MM.1S (cell line): Measurements from ENCODE around the gene HOXB2.
A peak's percentile ranks its signal among the peaks of the same experiment; 100 is the strongest.

Experiments used
- DNase-seq: peaks from one replicate; pipeline ENCODE4 v3.0.0-alpha.2; 2015
- H2AFZ ChIP-seq: fragments of 300-600 bp; sonication (generic); 2 replicates; pipeline ENCODE4 v1.6.0; 2016; ENCODE audit warnings: antibody characterized with exemption, low read length
- H3F3A ChIP-seq: fragments of 300-600 bp; sonication (generic); 2 replicates; pipeline ENCODE4 v1.6.1; 2016; ENCODE audit warnings: mild to moderate bottlenecking, antibody characterized with exemption, low read length, moderate library complexity, mixed read lengths; ENCODE audit not compliant: insufficient read depth
- H3K27ac ChIP-seq: fragments of 300-600 bp; sonication (generic); 2 replicates; pipeline ENCODE4 v1.5.1; 2016; ENCODE audit warnings: mild to moderate bottlenecking, low read length
- H3K27me3 ChIP-seq: fragments of 300-600 bp; sonication (generic); replicated peaks from 2 replicates; pipeline ENCODE4 v1.6.0; 2016; ENCODE audit warnings: low read length; ENCODE audit not compliant: insufficient read depth
- H3K36me3 ChIP-seq: fragments of 300-600 bp; sonication (generic); replicated peaks from 2 replicates; pipeline ENCODE4 v1.6.1; 2016; ENCODE audit warnings: mild to moderate bottlenecking, low read length, mixed read lengths; ENCODE audit not compliant: insufficient read depth
- H3K4me1 ChIP-seq: fragments of 300-600 bp; sonication (generic); 2 replicates; pipeline ENCODE4 v1.6.1; 2016; ENCODE audit warnings: low read length, mixed read lengths
- H3K4me2 ChIP-seq: fragments of 300-600 bp; sonication (generic); 2 replicates; pipeline ENCODE4 v1.6.0; 2016; ENCODE audit warnings: low read depth, low read length
- H3K4me3 ChIP-seq: fragments of 300-600 bp; sonication (generic); 2 replicates; pipeline ENCODE4 v1.5.1; 2016; ENCODE audit warnings: low read length, mixed read lengths
- H3K79me2 ChIP-seq: fragments of 300-600 bp; sonication (generic); 2 replicates; pipeline ENCODE4 v1.6.1; 2016; ENCODE audit warnings: mixed run types, low read length, mixed read lengths
- H3K9ac ChIP-seq: fragments of 300-600 bp; sonication (generic); 2 replicates; pipeline ENCODE4 v1.6.1; 2016; ENCODE audit warnings: low read length, mixed read lengths
- H3K9me2 ChIP-seq: fragments of 300-600 bp; sonication (generic); replicated peaks from 2 replicates; pipeline ENCODE4 v1.6.1; 2016; ENCODE audit warnings: mild to moderate bottlenecking, low read length, mixed read lengths; ENCODE audit not compliant: insufficient read depth
- H3K9me3 ChIP-seq: fragments of 300-600 bp; sonication (generic); replicated peaks from 2 replicates; pipeline ENCODE4 v1.6.1; 2016; ENCODE audit warnings: mild to moderate bottlenecking, low read length, mixed read lengths; ENCODE audit not compliant: insufficient read depth
- H4K20me1 ChIP-seq: fragments of 300-600 bp; sonication (generic); 2 replicates; pipeline ENCODE4 v1.6.1; 2016; ENCODE audit warnings: mild to moderate bottlenecking, low read length, moderate library complexity, mixed read lengths; ENCODE audit not compliant: insufficient read depth
- CTCF ChIP-seq: fragments of 300-600 bp; sonication (generic); IDR thresholded peaks from 2 replicates; pipeline ENCODE4 v1.5.1; 2016; ENCODE audit warnings: antibody characterized with exemption, low read length, mixed read lengths
- EZH2 ChIP-seq: fragments of 300-600 bp; sonication (generic); optimal IDR thresholded peaks from 2 replicates; pipeline ENCODE3; 2017; ENCODE audit warnings: low read depth, mild to moderate bottlenecking, antibody characterized with exemption, low read length, mixed read lengths
- EZH2phosphoT487 ChIP-seq: fragments of 300-600 bp; sonication (generic); IDR thresholded peaks from 2 replicates; pipeline ENCODE4 v1.6.1; 2018; ENCODE audit warnings: antibody characterized with exemption, low read length

HOXB2 gene

DNA sequence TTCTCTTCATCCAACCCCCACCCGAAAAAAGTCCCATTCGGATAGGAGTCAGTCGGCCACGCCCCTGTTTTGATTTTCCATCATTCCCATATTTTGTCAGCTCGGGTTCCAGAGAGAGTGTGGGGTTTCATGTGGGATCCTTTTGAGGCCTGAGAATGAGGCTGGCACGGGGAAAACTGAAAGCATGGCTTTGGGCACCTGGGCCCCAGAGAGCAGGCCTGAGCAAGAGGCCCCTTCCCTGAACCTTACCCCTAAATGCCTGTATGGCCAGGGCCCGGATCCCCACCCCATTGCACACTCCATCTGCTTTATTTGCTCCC lies 37.8 kb upstream of the HOXB2 start:
- Histone ChIP-seq H3K4me2 (0 out of 2 replicates have a peak overlapping the region, but pooled peaks have one; percentile 63), H3K27ac (no peak overlapping the region), H3K36me3 (no peaks in the 10 kb centered on the region), H3K9me2 (no peaks in the 10 kb centered on the region), H3K27me3 (no peaks in the 10 kb centered on the region), H3K79me2 (peaks cover under 1% of the 10 kb centered on the region; the same call in 1 of the 2 replicates), H3K4me3 (no peak overlapping the region), H3K4me1 (peaks cover 6% of the 10 kb centered on the region), H4K20me1 (no peaks in the 10 kb centered on the region), H3K9ac (no peak overlapping the region), H2AFZ (no peak overlapping the region), H3K9me3 (no peaks in the 10 kb centered on the region), H3F3A (no peaks in the 10 kb centered on the region)
- DNase-seq, result no peak
- TF ChIP-seq EZH2phosphoT487, result no peak
- TF ChIP-seq EZH2, result no peak
- no peak for TF ChIP-seq CTCF

GRCh38 chr17:48579760-48580554 lies 35.0 kb upstream of the HOXB2 start:
- Histone ChIP-seq H2AFZ (no peak overlapping the region), H3K27me3 (no peaks in the 10 kb centered on the region), H3K27ac (no peak overlapping the region), H3F3A (no peaks in the 10 kb centered on the region), H3K79me2 (peaks cover 12% of the 10 kb centered on the region), H3K4me3 (no peak overlapping the region), H3K9me3 (no peaks in the 10 kb centered on the region), H4K20me1 (no peaks in the 10 kb centered on the region), H3K9me2 (no peaks in the 10 kb centered on the region), H3K4me2 (no peak overlapping the region), H3K9ac (no peak overlapping the region), H3K4me1 (peaks cover 8% of the 10 kb centered on the region), H3K36me3 (no peaks in the 10 kb centered on the region)
- TF ChIP-seq EZH2 (no peak), EZH2phosphoT487 (no peak), CTCF (no peak)
- no peak for DNase-seq

GRCh38 chr17:48579471-48579759 lies 34.5 kb upstream of the HOXB2 start:
- H3K36me3 ChIP-seq, result no peaks in the 10 kb centered on the region
- H3K9me3 ChIP-seq, result no peaks in the 10 kb centered on the region
- no peak overlapping the region for H3K9ac ChIP-seq
- DNase-seq, result no peak
- no peaks in the 10 kb centered on the region for H3F3A ChIP-seq
- H3K27me3 ChIP-seq, result no peaks in the 10 kb centered on the region
- H3K4me3 ChIP-seq, result no peak overlapping the region
- H3K4me2 ChIP-seq, result peak overlapping the region; percentile 86; the same call in 1 of the 2 replicates
- no peak overlapping the region for H2AFZ ChIP-seq
- TF ChIP-seq CTCF (no peak), EZH2 (no peak), EZH2phosphoT487 (no peak)
- no peaks in the 10 kb centered on the region for H3K9me2 ChIP-seq
- H4K20me1 ChIP-seq, result no peaks in the 10 kb centered on the region
- peaks cover 12% of the 10 kb centered on the region for H3K79me2 ChIP-seq
- peaks cover 8% of the 10 kb centered on the region for H3K4me1 ChIP-seq
- no peak overlapping the region for H3K27ac ChIP-seq
